HepG2 (cell line): ENCODE data around the gene XKR7. TPM values are rescaled to one million over a fixed set of nuclear protein-coding genes. Genes with fewer than 3 reads are reported as not detected.

Experiments
- AKAP8 ChIP-seq: sonication (generic); formaldehyde crosslinking; IDR thresholded peaks from 2 replicates; pipeline ENCODE4 v1.5.1; 2020; ENCODE audit warnings: mild to moderate bottlenecking, missing genetic modification reagents
- HNF1A ChIP-seq, 2 experiments: sonication (generic) in 1 of 2; formaldehyde crosslinking in 1 of 2; IDR thresholded peaks; 2 replicates each; pipeline versions ENCODE4 v1.4.0 to v1.6.1; 2016 to 2020; ENCODE audit warnings: borderline replicate concordance in 1 of 2, low read depth in 1 of 2, mild to moderate bottlenecking in 1 of 2, missing genetic modification reagents in 1 of 2
- IRF9 ChIP-seq: sonication (generic); formaldehyde crosslinking; IDR thresholded peaks from 2 replicates; pipeline ENCODE4 v1.8.0; 2022; ENCODE audit warnings: missing genetic modification reagents, mild to moderate bottlenecking, borderline replicate concordance
- MIER3 ChIP-seq: IDR thresholded peaks from 2 replicates; pipeline ENCODE4 v1.6.1; 2016; ENCODE audit warnings: missing compliant biosample characterization, borderline replicate concordance
- MYC ChIP-seq: sonication (generic); formaldehyde crosslinking; IDR thresholded peaks from 2 replicates; pipeline ENCODE4 v1.9.0; 2021; ENCODE audit warnings: missing genetic modification reagents, borderline replicate concordance
- NONO ChIP-seq, 2 experiments: fragments of 450-650 bp in 1 of 2; sonication (generic) in 1 of 2; formaldehyde crosslinking in 1 of 2; IDR thresholded peaks in 1 of 2; conservative IDR thresholded peaks in 1 of 2; 2 replicates each; pipeline versions ENCODE4 v1.6.1 to v1.8.0; 2017 to 2022; ENCODE audit warnings: mild to moderate bottlenecking in 1 of 2, missing genetic modification reagents in 1 of 2, moderate library complexity in 1 of 2
- SMAD1 ChIP-seq: sonication (generic); formaldehyde crosslinking; IDR thresholded peaks from 2 replicates; pipeline ENCODE4 v1.4.0; 2020; ENCODE audit warnings: missing genetic modification reagents, low read depth, mild to moderate bottlenecking, borderline replicate concordance
- SUZ12 ChIP-seq: fragments of 150-350 bp; IDR thresholded peaks from 2 replicates; pipeline ENCODE4 v1.6.1; 2014; ENCODE audit warnings: low read depth, low read length
- TGIF2 ChIP-seq: IDR thresholded peaks from 2 replicates; pipeline ENCODE4 v1.6.1; 2016; ENCODE audit warnings: control low read depth, missing compliant biosample characterization
- ZBTB33 ChIP-seq: sonication (generic); formaldehyde crosslinking; IDR thresholded peaks from 2 replicates; pipeline ENCODE4 v1.4.0; 2020; ENCODE audit warnings: missing genetic modification reagents
- ZNF205 ChIP-seq: IDR thresholded peaks from 2 replicates; pipeline ENCODE4 v1.6.1; 2018; ENCODE audit warnings: missing biosample characterization, missing genetic modification reagents
- ZNF282 ChIP-seq: fragments of 450-650 bp; IDR thresholded peaks from 2 replicates; pipeline ENCODE4 v1.6.1; 2018; ENCODE audit not compliant: partially characterized antibody
- ZNF576 ChIP-seq: sonication (generic); formaldehyde crosslinking; IDR thresholded peaks from 2 replicates; pipeline ENCODE4 v1.4.0; 2020; ENCODE audit warnings: mild to moderate bottlenecking, missing genetic modification reagents
- ZNF687 ChIP-seq: sonication (generic); formaldehyde crosslinking; IDR thresholded peaks from 2 replicates; pipeline ENCODE4 v1.5.1; 2020; ENCODE audit warnings: mild to moderate bottlenecking, missing genetic modification reagents, moderate library complexity
- ZNF83 ChIP-seq: sonication (generic); formaldehyde crosslinking; IDR thresholded peaks from 2 replicates; pipeline ENCODE4 v1.4.0; 2020; ENCODE audit warnings: missing genetic modification reagents, mild to moderate bottlenecking, borderline replicate concordance
- polyA plus RNA-seq, 8 experiments: library from polyadenylated mRNA; depleted of rRNA in 3 of 8; stranded (reverse) in 7 of 8; unstranded in 1 of 8; fragments of >200 nt; fragmentation: Illumina TruSeq in 4 of 8; extraction: Trizol in 4 of 8; gene quantifications; 2 replicates each; pipeline versions ENCODE4 v1.2.1 to v1.2.3, GENCODE V29; 2011 to 2016; ENCODE audit warnings: low read depth in 4 of 8, missing spikeins in 1 of 8, mixed read lengths in 1 of 8; ENCODE audit not compliant: insufficient read depth in 1 of 8
- total RNA-seq, 5 experiments: library from RNA; depleted of rRNA; stranded (reverse); fragments of >200 nt; fragmentation: Illumina TruSeq; extraction: Trizol; gene quantifications; 2 replicates each; pipeline ENCODE4 v1.2.3, GENCODE V29; 2016; ENCODE audit warnings: low read depth in 1 of 5

The XKR7 gene
- total and polyA plus RNA-seq, 2 of the 13 experiments (the other 11 are each of a cell fraction or from before 2014, with no cell fraction given) = not detected

- peak; percentile 25; the same call in 1 of the 2 replicates for TF ChIP-seq HNF1A (IDR thresholded peaks at IDR 0.05; ENCODE audit: low read depth)
- no peak for TF ChIP-seq HNF1A (CRISPR knock-in tag; IDR thresholded peaks at IDR 0.05; ENCODE audit: borderline replicate concordance)
- peak; percentile 59; the same call in 1 of the 2 replicates for TF ChIP-seq MYC (CRISPR knock-in tag)
- no peak for TF ChIP-seq ZNF282
- TF ChIP-seq ZNF83 (CRISPR knock-in tag) = peak; percentile 78; the same call in 1 of the 2 replicates
- no peak for TF ChIP-seq ZNF576 (CRISPR knock-in tag)
- TF ChIP-seq NONO (IDR thresholded peaks at IDR 0.05) = no peak
- peak; percentile 41; the same call in 1 of the 2 replicates for TF ChIP-seq NONO (CRISPR knock-in tag; conservative IDR thresholded peaks at IDR 0.05)
- TF ChIP-seq ZNF205 (CRISPR knock-in tag) = peak; percentile 78; the same call in 1 of the 2 replicates
- 0 out of 2 replicates have a peak, but pooled peaks have one; percentile 27 for TF ChIP-seq TGIF2 (CRISPR knock-in tag)
- no peak for TF ChIP-seq SUZ12
- peak; percentile 93 for TF ChIP-seq ZNF687 (CRISPR knock-in tag)
- TF ChIP-seq IRF9 = peak; percentile 75; the same call in 1 of the 2 replicates
- TF ChIP-seq SMAD1 (CRISPR knock-in tag) = peak; percentile 86; the same call in 1 of the 2 replicates
- no peak for TF ChIP-seq AKAP8
- TF ChIP-seq ZBTB33 (CRISPR knock-in tag) = peak; percentile 37; the same call in 1 of the 2 replicates
- peak; percentile 70; the same call in 1 of the 2 replicates for TF ChIP-seq MIER3 (CRISPR knock-in tag)
Measured at GRCh38 chr20:32028647-32029372, 60.9 kb downstream of the XKR7 start (continued).
